SU-DHL-6 (cell line): ENCODE measurements around the gene MPZL2.

Source experiments
- H2AFZ ChIP-seq: fragments of 200-600 bp; sonication (generic); 2 replicates; pipeline ENCODE4 v1.6.1; 2014; ENCODE audit warnings: low read depth, mild to moderate bottlenecking, moderate library complexity, mixed read lengths, antibody characterized with exemption, low read length; ENCODE audit not compliant: severe bottlenecking
- H3F3A ChIP-seq: fragments of 200-600 bp; shearing (Covaris generic); 2 replicates; pipeline ENCODE4 v1.6.0; 2016; ENCODE audit warnings: antibody characterized with exemption, mild to moderate bottlenecking; ENCODE audit not compliant: insufficient read depth
- H3K27ac ChIP-seq: fragments of 200-600 bp; sonication (generic); 2 replicates; pipeline ENCODE4 v1.5.1; 2016; ENCODE audit warnings: low read depth, mild to moderate bottlenecking, low read length, moderate library complexity, mixed read lengths
- H3K27me3 ChIP-seq: fragments of 200-600 bp; sonication (generic), shearing (Covaris generic); 2 replicates; pipeline ENCODE4 v1.6.0; 2014; ENCODE audit warnings: mild to moderate bottlenecking, low read length
- H3K36me3 ChIP-seq: fragments of 200-600 bp; sonication (generic); 2 replicates; pipeline ENCODE4 v1.6.1; 2014; ENCODE audit warnings: mild to moderate bottlenecking, low read length, mixed read lengths
- H3K4me2 ChIP-seq: fragments of 300-600, 200-600 bp; shearing (Covaris generic), sonication (generic); 2 replicates; pipeline ENCODE4 v1.6.0; 2014; ENCODE audit warnings: low read length, low read depth, mild to moderate bottlenecking; ENCODE audit not compliant: poor library complexity, severe bottlenecking
- H3K4me3 ChIP-seq: fragments of 200-600 bp; sonication (generic); 2 replicates; pipeline ENCODE4 v1.5.1; 2014; ENCODE audit warnings: antibody characterized with exemption, low read length, mild to moderate bottlenecking, mixed read lengths; ENCODE audit not compliant: insufficient read depth, poor library complexity, severe bottlenecking
- H3K79me2 ChIP-seq: fragments of 200-600 bp; sonication (generic); 2 replicates; pipeline ENCODE4 v1.6.1; 2014; ENCODE audit warnings: mild to moderate bottlenecking, low read length, moderate library complexity; ENCODE audit not compliant: insufficient read depth
- H3K9ac ChIP-seq: fragments of 200-600 bp; sonication (generic); 2 replicates; pipeline ENCODE4 v1.7.0; 2014; ENCODE audit warnings: mild to moderate bottlenecking, low read length
- H3K9me2 ChIP-seq: fragments of 200-600 bp; sonication (generic); replicated peaks from 2 replicates; pipeline ENCODE4 v1.6.1; 2014; ENCODE audit warnings: low read length; ENCODE audit not compliant: insufficient read depth
- H3K9me3 ChIP-seq: fragments of 200-600 bp; sonication (generic); 2 replicates; pipeline ENCODE4 v1.6.1; 2014; ENCODE audit warnings: low read length, mixed read lengths; ENCODE audit not compliant: insufficient read depth
- H4K20me1 ChIP-seq: fragments of 200-600 bp; sonication (generic); 2 replicates; pipeline ENCODE4 v1.6.1; 2014; ENCODE audit warnings: low read depth, mild to moderate bottlenecking, antibody characterized with exemption, low read length, moderate library complexity, mixed read lengths
- CTCF ChIP-seq: fragments of 200-600 bp; sonication (generic); IDR thresholded peaks from one replicate; pipeline ENCODE4 v1.5.1; 2017; ENCODE audit warnings: antibody characterized with exemption, mild to moderate bottlenecking, low read length, moderate library complexity; ENCODE audit not compliant: insufficient read depth, poor library complexity, severe bottlenecking
- EZH2phosphoT487 ChIP-seq: fragments of 200-600 bp; sonication (generic), shearing (Covaris generic); conservative IDR thresholded peaks from 2 replicates; pipeline ENCODE4 v1.6.1; 2018; ENCODE audit warnings: mild to moderate bottlenecking, antibody characterized with exemption, low read length, moderate library complexity, mixed read lengths

Gene MPZL2

GRCh38 chr11:118264569-118265465 lies 720 bp upstream of the MPZL2 start:
- no peaks in the 10 kb centered on the region for H3K79me2 ChIP-seq
- no peak overlapping the region for H3K4me2 ChIP-seq
- H3K27me3 ChIP-seq, result no peaks in the 10 kb centered on the region

GRCh38 chr11:118263112-118263511 lies 985 bp downstream of the MPZL2 start:
- H3F3A ChIP-seq, result no peaks in the 10 kb centered on the region
- no peak overlapping the region for H3K4me3 ChIP-seq

More at GRCh38 chr11:118264569-118265465, 720 bp upstream of the MPZL2 start:
- TF ChIP-seq EZH2phosphoT487 (no peak), CTCF (no peak)
- Histone ChIP-seq H4K20me1 (no peaks in the 10 kb centered on the region), H3K27ac (no peak overlapping the region), H3K9me2 (no peaks in the 10 kb centered on the region), H3K36me3 (no peaks in the 10 kb centered on the region), H3K9me3 (no peaks in the 10 kb centered on the region), H3K4me3 (no peak overlapping the region), H3K9ac (no peak overlapping the region), H2AFZ (no peak overlapping the region), H3F3A (no peaks in the 10 kb centered on the region)

GRCh38 chr11:118260353-118260752 lies 3.7 kb downstream of the MPZL2 start:
- Histone ChIP-seq H3K79me2 (no peaks in the 10 kb centered on the region), H3K36me3 (no peaks in the 10 kb centered on the region), H3F3A (no peaks in the 10 kb centered on the region), H3K4me3 (no peak overlapping the region), H3K27ac (no peak overlapping the region), H3K4me2 (no peak overlapping the region), H3K9me3 (peaks cover 4% of the 10 kb centered on the region; the same call in 1 of the 2 replicates), H3K9ac (no peak overlapping the region), H3K27me3 (no peaks in the 10 kb centered on the region), H2AFZ (no peak overlapping the region), H3K9me2 (no peaks in the 10 kb centered on the region), H4K20me1 (no peaks in the 10 kb centered on the region)
- TF ChIP-seq CTCF (no peak), EZH2phosphoT487 (no peak)

More at GRCh38 chr11:118263112-118263511, 985 bp downstream of the MPZL2 start:
- H3K36me3 ChIP-seq, result no peaks in the 10 kb centered on the region
- H3K27me3 ChIP-seq, result no peaks in the 10 kb centered on the region
- no peak overlapping the region for H3K27ac ChIP-seq
- no peak overlapping the region for H3K4me2 ChIP-seq
- no peak overlapping the region for H2AFZ ChIP-seq
- TF ChIP-seq CTCF (no peak), EZH2phosphoT487 (no peak)
- H3K9me3 ChIP-seq, result peaks cover 4% of the 10 kb centered on the region; the same call in 1 of the 2 replicates
- no peaks in the 10 kb centered on the region for H4K20me1 ChIP-seq
- no peaks in the 10 kb centered on the region for H3K9me2 ChIP-seq
- no peak overlapping the region for H3K9ac ChIP-seq
- no peaks in the 10 kb centered on the region for H3K79me2 ChIP-seq
